Keratinocyte (primary cell): ENCODE data around the gene SEC22B. TPM values are rescaled to one million over a fixed set of nuclear protein-coding genes. Genes with fewer than 3 reads are reported as not detected.
"Not testable (repeated sequence)": the region's sequence is repeated elsewhere in the genome, so short reads cannot be mapped to it uniquely, and the experiment has no call there.

Source experiments
- DNase-seq: peaks from one replicate; pipeline ENCODE4 v3.0.0-alpha.2; 2011; ENCODE audit warnings: low read depth, missing footprints, low spot score
- FAIRE-seq: peaks from 2 replicates; lab custom pipeline; 2011; peaks lifted over from hg19 to GRCh38; lab: Jason Lieb, UNC
- H2AFZ ChIP-seq: 2 replicates; pipeline ENCODE4 v1.6.0; 2012; ENCODE audit warnings: low read length, control low read depth, inconsistent platforms; ENCODE audit not compliant: control insufficient read depth
- H3K27ac ChIP-seq: 2 replicates; pipeline ENCODE4 v1.5.1; 2011; ENCODE audit warnings: low read length; ENCODE audit not compliant: control insufficient read depth, insufficient read depth
- H3K27me3 ChIP-seq: 3 replicates; pipeline ENCODE4 v1.6.0; 2011; ENCODE audit warnings: low read length; ENCODE audit not compliant: control insufficient read depth, insufficient read depth; ENCODE audit errors: extremely low read depth
- H3K36me3 ChIP-seq, 2 experiments: 2 replicates in 1 of 2; 3 replicates in 1 of 2; pipeline ENCODE4 v1.5.1; 2011; ENCODE audit warnings: low read length in 2 of 2, mild to moderate bottlenecking in 1 of 2; ENCODE audit not compliant: control insufficient read depth in 2 of 2, insufficient read depth in 2 of 2; ENCODE audit errors: extremely low read depth in 1 of 2
- H3K4me1 ChIP-seq: 3 replicates; pipeline ENCODE4 v1.5.1; 2011; ENCODE audit warnings: low read length; ENCODE audit not compliant: control insufficient read depth, insufficient read depth; ENCODE audit errors: extremely low read depth
- H3K4me2 ChIP-seq: 3 replicates; pipeline ENCODE4 v1.6.0; 2011; ENCODE audit warnings: low read depth, low read length; ENCODE audit not compliant: control insufficient read depth, insufficient read depth; ENCODE audit errors: extremely low read depth
- H3K4me3 ChIP-seq, 3 experiments: fragments of 200-600 bp in 1 of 3; sonication (generic) in 1 of 3; 2 replicates in 2 of 3; 3 replicates in 1 of 3; pipeline ENCODE4 v1.5.1; 2011 to 2016; ENCODE audit warnings: low read length in 3 of 3, mild to moderate bottlenecking in 3 of 3, control low read depth in 2 of 3, inconsistent platforms in 1 of 3, low read depth in 1 of 3, mixed read lengths in 1 of 3, mixed run types in 1 of 3, moderate library complexity in 1 of 3; ENCODE audit not compliant: control insufficient read depth in 2 of 3, insufficient read depth in 2 of 3; ENCODE audit errors: extremely low read depth in 1 of 3
- H3K79me2 ChIP-seq: 2 replicates; pipeline ENCODE4 v1.6.0; 2012; ENCODE audit warnings: low read length; ENCODE audit not compliant: control insufficient read depth, insufficient read depth
- H3K9ac ChIP-seq: 3 replicates; pipeline ENCODE4 v1.6.0; 2011; ENCODE audit warnings: low read length; ENCODE audit not compliant: control insufficient read depth, insufficient read depth; ENCODE audit errors: extremely low read depth
- H3K9me1 ChIP-seq: 3 replicates; pipeline ENCODE4 v1.6.0; 2011; ENCODE audit warnings: low read length; ENCODE audit not compliant: control insufficient read depth, insufficient read depth; ENCODE audit errors: extremely low read depth
- H3K9me3 ChIP-seq: 2 replicates; pipeline ENCODE4 v1.5.1; 2012; ENCODE audit warnings: low read depth, low read length; ENCODE audit not compliant: control insufficient read depth
- H4K20me1 ChIP-seq: 3 replicates; pipeline ENCODE4 v1.6.0; 2011; ENCODE audit warnings: low read length; ENCODE audit not compliant: control insufficient read depth, insufficient read depth; ENCODE audit errors: extremely low read depth
- EZH2 ChIP-seq: IDR thresholded peaks from one replicate; pipeline ENCODE4 v1.6.1; 2012; ENCODE audit warnings: inconsistent platforms, mild to moderate bottlenecking, low read length, moderate library complexity
- dilution Hi-C: fragments of 300-500 bp; cut with MboI; formaldehyde crosslinking; loops from one replicate; pipeline ENCODE4 v1.7.0; 2020; ENCODE audit warnings: low sequenced_read_pairs; ENCODE audit not compliant: extremely low pct_ligation_motif_present
- polyA minus RNA-seq, 3 experiments: library from RNA; depleted of rRNA, polyadenylated mRNA; stranded (reverse); fragments of >200 nt; gene quantifications; 1 replicate in 1 of 3; 2 replicates in 1 of 3; 3 replicates in 1 of 3; pipeline ENCODE4 v1.2.3, GENCODE V29; 2011
- polyA plus RNA-seq, 5 experiments: library from polyadenylated mRNA; depleted of rRNA in 3 of 5; stranded (reverse) in 3 of 5; stranded (forward) in 1 of 5; unstranded in 1 of 5; fragments of >200 nt; gene quantifications; 1 replicate in 1 of 5; 2 replicates in 3 of 5; 3 replicates in 1 of 5; pipeline versions ENCODE4 v1.2.1 to v1.2.3, GENCODE V29; 2011 to 2012; ENCODE audit warnings: missing spikeins in 2 of 5, low read depth in 1 of 5, low replicate concordance in 1 of 5
- TF ChIP-seq, protein P1 (sequence below), 3 experiments: IDR thresholded peaks in 1 of 3; conservative IDR thresholded peaks in 1 of 3; optimal IDR thresholded peaks in 1 of 3; 2 replicates in 2 of 3; 3 replicates in 1 of 3; pipeline versions ENCODE3 to v1.5.1; 2011; ENCODE audit warnings: low read length in 3 of 3, mild to moderate bottlenecking in 3 of 3, moderate library complexity in 2 of 3, control low read depth in 1 of 3, inconsistent platforms in 1 of 3; ENCODE audit not compliant: insufficient read depth in 2 of 3; ENCODE audit errors: extremely low read depth in 1 of 3

The SEC22B gene
- polyA plus RNA-seq (13.5 to 19.5 TPM (median 14.0 TPM) in 3 replicates), polyA minus RNA-seq (5.1 to 19.6 TPM (median 13.8 TPM) in 3 replicates)
- polyA plus RNA-seq (2011; ENCODE audit: low read depth), result 6.6 TPM
- polyA plus RNA-seq (2011; cell fraction: cytosol; rRNA removed), result 8.8 and 17.5 TPM in 2 replicates
- 16.0 and 19.6 TPM in 2 replicates for polyA plus RNA-seq (2011; cell fraction: nucleus; rRNA removed)
- polyA plus RNA-seq (2012; ENCODE audit: low replicate concordance), result 11.2 and 16.6 TPM in 2 replicates
- polyA minus RNA-seq (2011; cell fraction: cytosol; rRNA and poly(A)+ RNA removed), result 12.1 TPM
- 11.1 and 18.2 TPM in 2 replicates for polyA minus RNA-seq (2011; cell fraction: nucleus; rRNA and poly(A)+ RNA removed)

DNA sequence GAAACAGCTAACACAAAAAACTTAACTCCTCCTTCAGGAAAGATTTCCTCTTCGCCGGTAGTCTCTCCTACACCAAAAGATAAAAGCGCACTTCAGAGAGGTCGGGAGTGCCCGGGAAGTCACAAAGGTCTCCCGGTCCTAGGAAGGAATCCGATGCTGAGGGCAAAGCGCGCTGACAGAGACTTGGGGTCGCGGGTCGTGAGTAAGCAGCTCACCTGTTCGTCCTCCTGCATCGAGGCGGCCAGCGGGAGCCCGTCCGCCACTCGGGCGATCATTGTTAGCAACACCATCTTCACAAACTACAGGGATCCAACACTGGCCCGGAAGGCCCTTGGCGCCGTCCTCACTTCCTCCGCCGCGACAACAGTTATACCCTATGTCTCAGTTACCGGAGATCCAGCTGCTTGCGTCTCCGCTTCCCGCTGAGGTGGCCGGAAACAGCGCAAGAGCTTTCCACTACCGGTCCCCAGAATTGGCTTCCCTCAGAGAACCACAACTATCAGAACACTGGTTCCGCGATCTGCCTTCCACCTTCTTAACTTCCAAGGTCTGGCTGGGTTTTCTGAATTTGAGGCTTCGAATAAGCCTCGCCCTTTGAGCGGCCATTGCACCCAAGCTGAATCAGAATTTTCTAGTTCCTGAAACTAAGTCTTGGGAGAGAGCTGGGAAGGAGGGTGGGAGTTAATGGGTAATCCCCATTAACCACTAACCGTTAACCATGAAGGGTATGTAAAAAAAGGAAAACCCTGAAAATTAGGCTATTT, at the start of gene SEC22B:
Gene SEC22B (minus strand): TSS at position 429 of the 764 bp plus-strand sequence. CDS start 139 bp downstream, at position 290.
- no peak for FAIRE-seq
- Histone ChIP-seq H3K9me3 (no peaks in the 10 kb centered on the region), H3K27ac (peak within 1 kb of the TSS; percentile 88), H3K4me3 (peak within 1 kb of the TSS; percentile 65 to 99 (median 92)), H3K4me1 (peaks cover 8% of the 10 kb centered on the region), H3K36me3 (no peaks in the 10 kb centered on the region), H3K9ac (peak within 1 kb of the TSS; percentile 94), H3K79me2 (peaks cover 10% of the 10 kb centered on the region), H4K20me1 (no peaks in the 10 kb centered on the region), H3K4me2 (peak within 1 kb of the TSS; percentile 52), H2AFZ (peak within 1 kb of the TSS; percentile 95), H3K27me3 (no peaks in the 10 kb centered on the region), H3K9me1 (no peaks in the 10 kb centered on the region)
- dilution Hi-C loops, result no loop called here
- peak; percentile 35 for DNase-seq
- TF ChIP-seq EZH2, result no peak
- TF ChIP-seq, protein P1, sequence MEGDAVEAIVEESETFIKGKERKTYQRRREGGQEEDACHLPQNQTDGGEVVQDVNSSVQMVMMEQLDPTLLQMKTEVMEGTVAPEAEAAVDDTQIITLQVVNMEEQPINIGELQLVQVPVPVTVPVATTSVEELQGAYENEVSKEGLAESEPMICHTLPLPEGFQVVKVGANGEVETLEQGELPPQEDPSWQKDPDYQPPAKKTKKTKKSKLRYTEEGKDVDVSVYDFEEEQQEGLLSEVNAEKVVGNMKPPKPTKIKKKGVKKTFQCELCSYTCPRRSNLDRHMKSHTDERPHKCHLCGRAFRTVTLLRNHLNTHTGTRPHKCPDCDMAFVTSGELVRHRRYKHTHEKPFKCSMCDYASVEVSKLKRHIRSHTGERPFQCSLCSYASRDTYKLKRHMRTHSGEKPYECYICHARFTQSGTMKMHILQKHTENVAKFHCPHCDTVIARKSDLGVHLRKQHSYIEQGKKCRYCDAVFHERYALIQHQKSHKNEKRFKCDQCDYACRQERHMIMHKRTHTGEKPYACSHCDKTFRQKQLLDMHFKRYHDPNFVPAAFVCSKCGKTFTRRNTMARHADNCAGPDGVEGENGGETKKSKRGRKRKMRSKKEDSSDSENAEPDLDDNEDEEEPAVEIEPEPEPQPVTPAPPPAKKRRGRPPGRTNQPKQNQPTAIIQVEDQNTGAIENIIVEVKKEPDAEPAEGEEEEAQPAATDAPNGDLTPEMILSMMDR (optimal IDR thresholded peaks at IDR 0.05 in 1 of 3, IDR thresholded peaks at IDR 0.05 in 1 of 3, conservative IDR thresholded peaks at IDR 0.05 in 1 of 3; ENCODE audit: extremely low read depth in 1 of 3, insufficient read depth in 2 of 3, low read length in 3 of 3), result no peak

DNA sequence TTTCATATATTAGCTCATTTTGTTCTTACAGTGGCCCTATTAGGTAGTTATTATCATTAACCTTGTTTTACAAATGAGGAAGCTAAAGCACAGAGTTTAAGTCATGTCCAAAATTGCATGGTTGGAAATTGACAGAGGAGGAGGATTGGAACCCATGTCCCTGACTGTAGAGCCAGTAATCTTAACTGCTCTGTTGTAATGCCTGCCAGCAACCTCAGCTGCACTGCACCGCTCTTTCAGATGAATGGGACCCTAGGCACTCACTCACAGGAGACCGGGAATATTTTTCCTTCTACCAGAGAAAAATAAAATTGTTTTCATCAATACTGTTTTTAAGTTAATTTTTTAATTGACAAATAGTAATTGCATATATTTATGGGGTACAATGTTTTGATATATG, 41.6 kb upstream of the SEC22B start:
- dilution Hi-C loops, DNase-seq: not testable (repeated sequence)

DNA sequence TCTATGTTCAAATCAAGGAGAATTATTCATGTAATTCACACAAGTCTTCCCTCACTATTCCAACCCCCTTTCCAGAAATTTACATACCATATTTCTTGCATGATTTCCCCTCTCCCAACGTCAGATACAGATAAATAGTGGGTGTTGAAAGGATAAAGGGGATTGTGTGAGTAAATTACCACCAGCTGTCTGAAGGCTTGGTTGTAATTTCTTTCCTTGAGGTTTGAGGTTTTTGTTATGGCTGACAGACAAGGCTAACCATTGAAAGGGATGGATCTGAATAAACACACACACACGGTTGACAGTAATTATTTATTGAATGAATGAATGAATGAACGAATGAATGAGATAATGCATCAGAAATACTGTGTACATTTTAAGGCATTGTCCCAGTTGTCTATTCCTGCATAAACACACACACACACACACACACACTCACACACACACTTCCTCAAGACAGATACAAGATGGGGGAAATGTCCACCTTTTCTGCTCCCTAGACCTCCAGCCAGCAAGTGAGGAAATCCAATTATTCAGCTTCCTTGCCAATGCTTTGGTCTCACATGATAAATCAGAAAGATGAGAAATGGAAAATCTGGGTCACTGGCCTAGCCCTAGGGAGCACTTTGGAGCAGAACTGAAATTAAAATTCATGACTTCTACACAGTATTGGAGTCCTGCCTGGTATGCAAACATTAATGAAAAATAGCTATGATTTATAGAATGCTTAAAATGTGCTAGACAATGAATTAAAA, 41.0 kb upstream of the SEC22B start:
- H4K20me1 ChIP-seq, H2AFZ ChIP-seq, H3K9me1 ChIP-seq, H3K4me1 ChIP-seq, FAIRE-seq, DNase-seq, H3K27me3 ChIP-seq, H3K79me2 ChIP-seq, dilution Hi-C loops, H3K36me3 ChIP-seq, H3K4me3 ChIP-seq, H3K27ac ChIP-seq, H3K4me2 ChIP-seq, H3K9me3 ChIP-seq, H3K9ac ChIP-seq: not testable (repeated sequence)

More for the DNA sequence above, 41.6 kb upstream of the SEC22B start:
- not testable (repeated sequence) for H3K9me1 ChIP-seq, H2AFZ ChIP-seq, H3K4me3 ChIP-seq, H3K4me1 ChIP-seq, H3K27ac ChIP-seq, H3K9me3 ChIP-seq, H3K27me3 ChIP-seq, H3K36me3 ChIP-seq, H3K79me2 ChIP-seq, FAIRE-seq, H4K20me1 ChIP-seq, H3K4me2 ChIP-seq, H3K9ac ChIP-seq

DNA sequence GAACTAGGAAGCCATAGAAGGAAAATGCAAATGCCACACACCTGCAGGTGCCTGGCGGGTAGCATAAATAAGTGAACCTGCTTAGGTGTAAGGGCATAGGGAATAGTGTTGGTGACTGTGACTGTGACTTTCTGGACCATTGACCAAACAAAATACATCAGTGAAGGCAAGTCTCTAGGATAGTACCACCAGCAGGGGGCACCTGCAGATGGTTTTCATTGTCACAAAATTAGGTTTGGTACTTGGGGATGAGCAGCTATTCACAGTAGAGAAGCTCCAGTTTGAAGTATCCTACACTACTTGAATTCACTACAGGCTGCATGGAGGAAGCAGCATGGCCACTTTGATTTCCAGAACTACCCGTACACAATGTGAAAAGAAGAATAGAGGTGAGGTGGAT, 37.3 kb upstream of the SEC22B start:
- H3K36me3 ChIP-seq, H2AFZ ChIP-seq, H4K20me1 ChIP-seq, H3K4me1 ChIP-seq, H3K9ac ChIP-seq, dilution Hi-C loops, H3K79me2 ChIP-seq, H3K4me2 ChIP-seq, H3K9me1 ChIP-seq, H3K27ac ChIP-seq, H3K4me3 ChIP-seq, H3K27me3 ChIP-seq, H3K9me3 ChIP-seq, FAIRE-seq, DNase-seq: not testable (repeated sequence)
